T-helper 2 cell (primary cell): ENCODE data around the gene ABHD5.
"Not testable (repeated sequence)": the region's sequence is repeated elsewhere in the genome, so short reads cannot be mapped to it uniquely, and the experiment has no call there.

Experiments used
- DNase-seq, 5 experiments: peaks; one replicate each; pipeline versions ENCODE4 v3.0.0 to v3.0.0-alpha.2; 2012 to 2022
- total RNA-seq, 2 donors: gene quantifications; one replicate each; lab custom pipeline; 2026; lab: John Stamatoyannopoulos, UW

ABHD5 gene
- total RNA-seq, result 35.4 to 53.0 reads per million in 2 donors

DNA sequence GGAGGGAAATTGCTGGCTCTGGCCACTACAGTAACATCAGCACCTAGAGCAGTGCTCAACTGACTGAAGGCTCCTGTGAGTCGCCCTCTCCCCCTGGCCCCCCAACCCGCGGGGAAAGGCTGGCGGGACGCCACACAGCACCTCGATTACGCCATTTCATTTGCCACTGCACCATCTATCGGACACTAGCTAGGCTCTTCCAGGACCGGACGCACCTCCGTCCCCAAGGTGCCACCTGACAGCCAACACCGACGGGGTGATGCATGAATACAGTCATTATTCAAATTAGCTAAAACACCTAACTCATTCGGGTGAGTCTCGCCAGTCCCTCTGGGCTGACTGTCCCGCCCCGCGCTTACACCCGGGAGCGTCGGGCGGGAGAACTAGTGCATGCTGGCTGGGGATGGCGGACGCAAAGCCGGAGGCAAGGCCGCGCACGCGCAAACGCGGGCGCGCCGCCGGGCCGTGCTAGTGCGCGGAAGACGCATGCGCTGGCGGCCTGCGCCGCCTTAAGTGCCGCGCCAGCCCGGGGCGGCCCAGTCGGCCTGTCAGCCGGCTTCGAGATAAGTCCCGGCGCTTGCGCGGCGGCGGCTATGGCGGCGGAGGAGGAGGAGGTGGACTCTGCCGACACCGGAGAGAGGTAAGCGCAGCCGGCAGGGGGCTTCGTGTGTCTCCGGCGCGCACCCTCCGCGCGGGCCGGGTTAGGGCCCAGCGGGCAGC lies at the start of gene ABHD5:
Gene ABHD5 (plus strand): TSS at position 539 of the 720 bp plus-strand sequence. CDS start 55 bp downstream, at position 594.
- DNase-seq, result peak; percentile 91 to 96 (median 93)

DNA sequence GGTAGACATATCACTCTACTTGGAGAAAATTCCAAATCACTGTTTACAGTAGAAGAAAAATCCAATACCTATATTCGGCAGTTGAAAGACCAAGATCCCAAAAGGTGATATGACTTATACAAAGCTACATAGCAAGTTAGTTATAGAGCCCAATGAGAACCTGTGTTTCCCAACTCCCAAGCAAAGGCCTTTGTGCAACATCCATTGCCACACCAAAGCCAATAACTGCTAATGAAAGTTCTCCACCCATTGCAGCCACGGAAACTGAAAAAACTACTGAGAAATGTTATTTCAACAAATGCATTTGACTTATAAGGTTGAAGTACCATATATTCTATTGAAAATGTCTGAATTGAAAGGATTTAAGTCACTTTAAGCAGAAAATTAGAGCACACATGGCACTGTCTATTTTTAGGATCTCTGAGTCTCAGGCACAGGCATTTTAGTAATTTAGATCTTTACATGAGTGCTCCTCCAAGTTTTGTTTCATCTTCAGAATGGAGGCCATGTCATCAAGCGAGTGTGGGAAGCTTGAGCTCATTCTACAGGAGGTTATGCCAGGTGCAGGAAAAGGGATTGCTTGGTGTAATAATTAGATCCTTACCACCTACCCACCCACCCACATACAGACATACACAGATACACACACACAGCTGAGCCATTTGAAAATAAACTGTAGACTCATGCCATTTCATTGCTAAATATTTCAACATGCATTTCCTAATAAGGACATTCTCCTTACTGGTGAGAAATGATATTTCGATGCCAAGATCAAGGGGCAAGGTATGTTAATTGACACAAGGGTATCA lies 49.2 kb upstream of the ABHD5 start:
- DNase-seq, result no peak

DNA sequence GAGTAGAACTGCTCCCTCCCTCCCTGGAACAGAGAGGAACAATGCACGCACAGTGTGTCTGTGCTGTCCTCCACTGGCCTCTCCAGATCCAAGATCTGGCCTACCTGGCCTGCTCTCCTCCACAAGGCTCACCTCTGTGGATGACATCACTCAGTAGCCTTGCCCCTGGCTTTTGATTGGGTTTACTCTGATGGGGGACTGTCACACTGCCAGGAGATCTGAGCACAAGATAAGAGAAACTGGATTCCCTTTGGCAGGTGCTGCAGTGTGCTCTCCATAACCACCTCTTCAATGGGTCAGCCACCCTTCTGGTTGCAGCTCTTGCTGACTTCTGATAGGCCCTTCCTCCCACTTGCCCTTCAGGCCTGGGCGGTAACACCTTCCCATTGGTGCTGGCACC lies 46.3 kb upstream of the ABHD5 start:
- DNase-seq, result no peak

DNA sequence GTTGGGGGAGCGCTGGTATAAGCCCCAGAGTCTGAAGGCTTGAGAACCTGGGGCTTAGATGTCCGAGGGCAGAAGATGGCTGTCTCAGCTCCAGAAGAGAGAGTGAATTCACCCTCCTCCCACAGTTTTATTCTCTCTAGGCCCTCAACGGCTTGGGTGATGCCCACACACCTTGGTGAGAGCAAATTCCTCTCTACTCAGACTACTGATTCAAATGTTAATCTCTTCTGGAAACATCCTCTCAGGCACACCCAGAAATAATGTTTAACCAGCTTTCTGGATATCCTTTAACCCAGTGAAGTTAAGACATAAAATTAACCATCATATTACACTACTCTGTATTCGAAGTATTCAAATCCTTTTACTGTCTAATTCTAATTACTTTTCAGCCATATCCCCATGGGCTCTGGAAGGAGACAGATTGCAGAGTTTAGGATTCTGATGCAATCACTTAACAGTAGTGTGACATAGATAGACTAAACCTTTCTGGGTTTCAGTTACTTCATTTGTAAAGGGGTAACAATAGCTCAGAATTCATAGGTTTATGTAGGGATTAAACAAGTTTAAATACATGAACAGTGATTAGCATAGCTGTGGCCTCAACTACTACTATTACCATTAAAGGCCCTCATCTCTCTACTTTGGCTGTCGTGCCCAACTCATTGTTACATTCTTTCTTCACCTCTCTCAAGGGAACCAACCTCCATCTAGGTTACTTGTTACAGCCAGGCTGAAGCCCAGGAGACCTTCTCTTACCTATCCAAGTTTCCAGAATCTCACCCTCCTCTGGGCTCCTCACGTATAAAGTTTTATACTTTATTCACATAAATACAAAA lies 43.2 kb upstream of the ABHD5 start:
- no peak for DNase-seq

DNA sequence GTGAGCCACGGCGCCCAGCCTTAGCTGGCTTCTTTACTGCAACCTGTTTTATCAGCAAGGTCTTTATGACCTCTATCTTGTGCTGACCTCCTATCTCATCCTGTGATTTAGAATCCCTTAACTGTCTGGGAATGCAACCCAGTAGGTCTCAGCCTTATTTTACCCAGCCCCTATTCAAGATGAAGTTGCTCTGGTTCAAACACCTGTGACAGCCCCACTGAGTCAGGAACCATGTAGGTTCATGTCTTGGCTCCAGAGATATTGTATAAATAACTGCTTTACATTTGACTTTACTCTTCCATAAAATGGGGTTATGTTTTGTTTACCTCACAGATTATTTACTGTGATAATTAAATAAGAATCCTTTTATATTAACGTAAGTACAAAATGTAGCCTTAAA lies 41.8 kb upstream of the ABHD5 start:
- DNase-seq, result no peak

DNA sequence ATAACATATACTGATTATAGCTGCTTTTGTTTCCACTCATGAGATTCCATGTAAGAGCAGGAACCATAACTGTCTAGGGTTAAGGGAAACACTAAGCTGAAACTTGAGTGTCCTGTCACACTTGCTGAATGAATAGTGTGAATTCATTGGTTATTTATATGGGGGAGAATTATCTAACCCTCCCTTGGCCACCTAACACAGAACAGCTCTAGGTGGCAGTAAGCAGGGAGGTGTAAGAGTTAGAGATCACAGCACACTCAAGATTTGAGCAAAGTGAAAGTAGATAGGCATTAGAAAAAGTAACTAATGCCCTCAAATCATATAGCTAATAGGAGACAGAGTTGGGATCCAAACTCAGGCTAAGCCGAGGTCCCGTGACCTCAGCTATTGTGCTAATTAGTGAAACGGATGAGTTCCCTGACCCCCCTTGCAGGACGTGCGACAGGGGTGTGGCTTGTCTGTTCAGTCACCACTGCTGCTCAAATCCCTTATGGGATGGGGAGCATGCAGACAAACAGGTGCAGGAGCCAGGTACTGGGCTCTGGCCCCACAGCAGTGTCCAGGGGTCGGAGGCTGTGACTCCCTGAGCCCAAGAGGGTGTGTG lies 41.3 kb upstream of the ABHD5 start:
- no peak for DNase-seq

DNA sequence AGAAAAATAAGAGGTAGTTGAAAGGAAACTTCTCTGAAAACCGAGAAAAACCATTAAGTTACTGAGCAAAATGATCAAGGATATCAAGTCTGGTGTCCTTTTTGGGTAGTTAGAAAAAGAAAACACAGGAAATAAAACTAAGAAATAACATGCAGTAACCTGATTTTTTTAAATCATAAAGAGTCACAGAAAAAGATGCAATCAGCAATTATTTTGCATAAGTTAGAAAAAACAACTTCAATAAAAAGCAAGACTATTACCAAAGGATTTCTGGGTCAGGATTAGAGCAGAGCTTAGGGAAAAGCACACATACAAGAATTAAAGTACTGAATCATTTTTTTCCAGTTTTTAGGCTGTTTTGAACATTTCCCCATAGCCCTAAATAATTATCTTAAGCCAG lies 40.4 kb upstream of the ABHD5 start:
- no peak for DNase-seq

DNA sequence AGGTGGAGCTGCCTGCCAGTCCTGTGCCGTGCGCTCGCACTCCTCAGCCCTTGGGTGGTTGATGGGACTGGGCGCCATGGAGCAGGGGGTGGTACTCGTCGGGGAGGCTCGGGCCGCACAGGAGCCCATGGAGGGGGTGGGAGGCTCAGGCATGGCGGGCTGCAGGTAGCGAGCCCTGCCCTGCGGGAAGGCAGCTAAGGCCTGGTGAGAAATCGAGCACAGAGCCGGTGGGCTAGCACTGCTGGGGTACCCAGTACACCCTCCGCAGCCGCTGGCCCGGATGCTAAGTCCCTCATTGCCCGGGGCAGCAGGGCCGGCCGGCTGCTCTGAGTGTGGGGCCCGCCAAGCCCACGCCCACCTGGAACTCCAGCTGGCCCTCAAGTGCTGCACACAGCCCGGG lies 34.3 kb upstream of the ABHD5 start:
- not testable (repeated sequence) for DNase-seq

DNA sequence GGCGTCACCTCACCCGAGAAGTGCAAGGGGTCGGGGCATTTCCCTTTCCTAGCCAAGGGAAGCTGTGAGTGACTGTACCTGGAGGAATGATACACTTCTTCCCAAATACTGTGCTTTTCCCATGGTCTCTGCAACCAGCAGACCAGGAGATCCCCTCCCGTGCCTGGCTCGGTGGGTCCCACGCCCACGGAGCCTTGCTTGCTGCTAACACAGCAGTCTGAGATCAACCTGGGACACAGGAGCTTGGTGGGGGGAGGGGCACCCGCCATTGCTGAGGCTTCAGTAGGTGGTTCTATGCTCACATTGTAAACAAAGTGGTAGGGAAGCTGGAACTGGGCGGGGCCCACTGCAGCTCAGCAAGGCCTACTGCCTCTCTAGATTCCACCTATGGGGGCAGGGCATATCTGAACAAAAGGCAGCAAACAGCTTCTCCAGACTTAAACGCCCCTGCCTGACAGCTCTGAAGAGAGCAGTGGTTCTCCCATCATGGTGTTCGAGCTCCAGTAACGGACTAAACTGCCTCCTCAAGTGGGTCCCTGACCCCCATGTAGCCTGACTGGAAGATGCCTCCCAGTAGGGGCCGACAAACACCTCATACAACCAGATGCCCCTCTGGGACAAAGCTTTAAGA lies 31.4 kb upstream of the ABHD5 start:
- no peak for DNase-seq

DNA sequence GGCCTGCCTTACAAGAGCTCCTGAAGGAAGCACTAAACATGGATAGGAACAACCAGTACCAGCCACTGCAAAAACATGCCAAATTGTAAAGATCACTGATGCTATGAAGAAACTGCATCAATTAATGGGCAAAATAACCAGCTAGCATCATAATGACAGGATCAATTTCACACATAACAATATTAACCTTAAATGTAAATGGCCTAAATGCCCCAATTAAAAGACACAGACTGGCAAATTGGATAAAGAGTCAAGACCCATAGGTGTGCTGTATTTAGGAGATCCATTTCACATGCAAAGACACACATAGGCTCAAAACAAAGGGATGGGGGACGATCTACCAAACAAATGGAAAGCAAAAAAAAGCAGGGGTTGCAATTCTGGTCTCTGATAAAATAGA lies 29.4 kb upstream of the ABHD5 start:
- DNase-seq, result not testable (repeated sequence)

DNA sequence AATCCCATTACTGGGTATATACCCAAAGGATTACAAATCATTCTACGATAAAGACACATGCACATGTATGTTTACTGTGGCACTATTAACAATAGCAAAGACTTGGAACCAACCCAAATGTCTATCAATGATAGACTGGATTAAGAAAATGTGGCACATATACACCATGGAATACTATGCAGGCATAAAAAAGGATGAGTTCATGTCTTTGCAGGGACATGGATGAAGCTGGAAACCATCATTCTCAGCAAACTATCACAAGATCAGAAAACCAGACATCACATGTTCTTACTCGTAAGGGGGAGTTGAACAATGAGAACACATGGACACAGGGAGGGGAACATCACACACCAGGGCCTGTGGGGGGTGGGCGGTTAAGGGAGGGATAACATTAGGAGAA lies 25.7 kb upstream of the ABHD5 start:
- not testable (repeated sequence) for DNase-seq

DNA sequence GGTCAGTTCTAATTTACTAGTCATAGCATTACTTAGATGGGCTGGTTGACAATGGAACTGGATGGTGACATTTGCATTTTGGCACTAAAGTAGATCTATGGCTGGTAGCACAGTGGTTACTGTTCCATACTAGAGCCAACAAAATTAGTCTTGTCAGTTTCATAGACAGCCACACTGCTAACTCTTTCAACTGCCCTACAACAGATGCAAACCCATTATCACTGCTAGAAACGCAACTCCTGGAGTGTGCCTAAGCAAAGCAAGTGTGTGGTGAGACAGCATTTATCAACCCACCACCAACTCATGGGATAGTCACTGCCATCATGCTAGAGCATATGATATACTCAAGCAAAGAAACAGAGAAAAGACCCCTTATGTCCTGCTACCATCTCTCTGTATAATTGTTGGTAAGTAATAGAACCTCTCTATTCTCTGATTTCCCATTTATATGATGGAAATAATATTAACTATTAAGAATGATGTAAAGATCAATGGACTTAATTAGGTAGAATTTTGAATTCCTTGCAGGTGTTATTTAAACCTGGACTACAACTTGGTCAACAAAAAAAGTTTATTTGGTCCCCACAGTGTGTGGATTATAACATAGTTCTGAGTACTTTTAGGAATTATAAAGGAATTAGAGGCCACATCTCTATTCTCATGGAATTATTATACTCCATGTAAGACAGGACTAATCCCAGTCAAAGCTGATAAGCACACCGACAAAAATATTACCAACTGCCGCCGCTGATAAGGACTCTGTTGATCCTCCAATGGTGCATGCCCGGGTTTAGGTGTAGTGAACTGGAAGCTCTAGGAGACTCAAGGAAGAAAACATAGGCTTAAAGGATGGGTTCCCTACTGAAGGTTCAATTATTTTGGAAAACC lies 19.9 kb upstream of the ABHD5 start:
- DNase-seq, result no peak

DNA sequence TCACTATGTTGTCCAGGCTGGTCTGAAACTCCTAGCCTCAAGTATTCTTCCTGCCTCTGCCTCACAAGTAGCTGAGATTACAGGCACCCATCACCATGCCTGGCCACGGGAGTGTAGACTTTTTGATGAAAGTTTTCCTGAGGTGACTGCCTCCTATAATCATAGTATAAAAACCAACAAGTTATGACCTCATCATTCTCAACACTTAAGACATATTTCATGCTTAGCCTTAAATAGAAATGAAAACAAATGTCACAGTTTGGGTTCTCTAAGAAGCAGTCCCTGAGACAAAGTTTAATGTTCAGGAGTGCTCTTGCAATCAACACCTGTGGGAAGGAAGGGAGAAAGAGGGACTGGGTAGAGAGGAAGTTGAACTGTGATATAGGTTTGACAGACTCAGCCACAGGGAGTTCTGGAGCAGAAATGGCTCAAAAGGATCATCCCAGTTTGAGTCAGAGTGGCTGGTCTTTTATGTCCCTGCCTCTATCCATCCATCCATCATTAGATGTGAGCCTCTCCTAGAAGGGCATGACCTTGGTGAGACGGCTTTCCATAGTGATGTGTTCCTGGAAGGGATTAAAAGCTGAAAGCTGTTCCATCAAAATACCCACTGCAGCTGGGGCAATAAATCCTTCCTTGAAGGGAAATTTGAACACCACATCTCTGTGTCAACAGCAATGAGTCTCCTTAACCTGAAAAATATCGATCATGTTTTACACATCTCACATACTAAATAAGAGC lies 16.2 kb upstream of the ABHD5 start:
- no peak for DNase-seq

DNA sequence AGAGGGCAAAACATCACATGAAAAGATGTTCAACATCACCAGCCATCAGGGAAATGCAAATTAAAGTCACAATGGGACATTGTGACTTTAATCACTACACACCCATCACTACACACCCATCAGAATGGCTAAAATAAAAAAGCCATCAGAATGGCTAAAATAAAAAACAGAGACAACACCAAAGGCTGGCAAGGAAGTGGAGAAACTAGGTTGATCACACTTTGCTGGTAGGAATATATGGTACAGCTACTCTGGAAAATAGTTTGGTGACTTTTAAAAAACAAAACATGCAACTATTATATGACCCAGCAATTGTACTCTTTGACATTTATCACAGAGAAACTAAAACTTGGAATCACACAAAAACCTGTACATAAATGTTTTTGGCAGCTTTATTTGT lies 15.1 kb upstream of the ABHD5 start:
- DNase-seq, result no peak

DNA sequence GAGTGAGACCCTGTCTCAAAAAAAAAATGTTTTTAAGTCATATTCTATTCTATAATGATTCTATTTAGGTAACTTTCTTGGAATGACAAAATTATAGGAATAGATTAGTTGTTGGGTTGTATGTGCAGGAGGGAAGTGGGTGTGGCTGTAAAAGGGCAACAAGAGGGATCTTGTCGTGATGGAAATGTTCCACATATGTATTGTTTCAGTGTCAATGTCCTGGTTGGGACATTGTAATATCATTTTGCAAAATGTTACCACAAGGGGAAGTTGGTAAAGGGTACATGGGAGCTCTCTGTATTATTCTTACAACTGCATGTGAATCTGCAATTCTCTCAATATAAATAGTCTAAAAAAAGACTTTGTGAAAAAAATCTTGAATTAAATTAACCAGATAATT lies 14.3 kb upstream of the ABHD5 start:
- DNase-seq, result no peak

DNA sequence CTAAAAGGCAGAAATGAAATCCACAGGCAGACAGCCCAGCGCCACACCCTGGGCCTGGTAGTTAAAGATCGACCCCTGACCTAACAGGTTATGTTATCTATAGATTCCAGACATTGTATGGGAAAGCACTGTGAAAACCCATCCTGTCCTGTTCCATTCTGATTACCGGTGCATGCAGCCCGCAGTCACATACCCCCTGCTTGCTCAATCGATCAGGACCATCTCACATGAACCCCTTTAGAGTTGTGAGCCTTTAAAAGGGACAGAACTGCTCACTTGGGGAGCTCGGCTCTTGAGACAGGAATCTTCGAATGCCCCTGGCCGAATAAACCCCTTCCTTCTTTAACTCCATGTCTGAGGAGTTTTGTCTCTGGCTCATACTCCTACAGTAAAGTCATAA lies 12.4 kb upstream of the ABHD5 start:
- DNase-seq, result not testable (repeated sequence)

DNA sequence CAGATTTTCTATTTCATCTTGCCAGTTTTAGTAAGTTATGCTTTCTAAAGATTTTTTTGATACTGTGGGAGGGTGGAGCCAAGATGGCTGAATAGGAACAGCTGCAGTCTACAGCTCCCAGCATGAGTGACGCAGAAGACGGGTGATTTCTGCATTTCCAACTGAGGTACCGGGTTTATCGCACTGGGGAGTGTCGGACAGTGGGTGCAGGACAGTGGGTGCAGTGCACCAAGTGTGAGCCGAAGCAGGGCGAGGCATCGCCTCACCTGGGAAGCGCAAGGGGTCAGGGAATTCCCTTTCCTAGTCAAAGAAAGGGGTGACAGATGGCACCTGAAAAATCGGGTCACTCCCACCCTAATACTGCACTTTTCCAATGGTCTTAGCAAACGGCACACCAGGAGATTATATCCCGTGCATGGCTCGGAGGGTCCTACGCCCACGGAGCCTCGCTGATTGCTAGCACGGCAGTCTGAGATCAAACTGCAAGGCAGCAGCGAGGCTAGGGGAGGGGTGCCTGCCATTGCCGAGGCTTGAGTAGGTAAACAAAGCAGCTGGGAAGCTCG lies 11.8 kb upstream of the ABHD5 start:
- DNase-seq, result not testable (repeated sequence)

DNA sequence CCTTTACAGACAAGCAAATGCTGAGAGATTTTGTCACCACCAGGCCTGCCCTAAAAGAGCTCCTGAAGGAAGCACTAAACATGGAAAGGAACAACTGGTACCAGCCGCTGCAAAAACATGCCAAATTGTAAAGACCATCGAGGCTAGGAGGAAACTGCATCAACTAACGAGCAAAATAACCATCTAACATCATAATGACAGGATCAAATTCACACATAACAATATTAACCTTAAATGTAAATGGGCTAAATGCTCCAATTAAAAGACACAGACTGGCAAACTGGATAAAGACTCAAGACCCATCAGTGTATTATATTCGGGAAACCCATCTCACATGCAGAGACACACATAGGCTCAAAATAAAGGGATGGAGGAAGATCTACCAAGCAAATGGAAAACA lies 9.9 kb upstream of the ABHD5 start:
- DNase-seq, result not testable (repeated sequence)

DNA sequence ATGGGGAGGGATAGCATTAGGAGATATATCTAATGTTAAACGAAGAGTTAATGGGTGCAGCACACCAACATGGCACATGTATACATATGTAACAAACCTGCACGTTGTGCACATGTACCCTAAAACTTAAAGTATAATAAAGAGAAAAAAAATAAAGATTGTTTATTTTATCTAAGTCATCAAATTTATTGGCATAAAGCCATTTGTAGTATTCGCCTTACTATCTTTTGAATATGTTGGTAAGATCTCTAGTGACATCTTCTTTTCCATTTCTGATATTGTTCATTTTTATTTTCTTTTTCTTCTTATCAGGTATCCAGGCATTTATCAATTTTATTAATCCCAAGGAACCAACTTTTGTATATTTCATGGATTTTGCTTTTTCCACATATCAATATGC lies 5.8 kb upstream of the ABHD5 start:
- no peak for DNase-seq

DNA sequence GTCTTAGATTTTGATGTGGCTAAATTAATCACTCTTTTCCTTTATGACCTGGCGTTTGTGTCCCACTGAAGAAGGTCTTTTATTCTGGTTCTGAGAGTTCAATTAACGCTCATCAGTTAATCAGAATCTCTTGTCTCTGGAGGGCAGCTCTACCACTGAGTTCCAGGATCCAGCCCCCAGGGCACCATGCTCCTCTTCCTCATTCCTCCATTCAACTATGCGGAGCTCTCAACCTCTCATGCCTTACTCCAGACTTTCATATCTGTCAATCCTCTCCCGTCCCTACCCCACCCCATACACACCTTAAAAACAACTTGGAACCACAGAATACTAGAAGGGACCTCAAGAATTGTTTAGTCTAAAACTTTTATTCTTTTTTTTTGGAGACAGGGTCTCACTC lies 4.8 kb upstream of the ABHD5 start:
- DNase-seq, result no peak
